ENCODE measurements around the gene CCDC30.
"Not testable (repeated sequence)": the region's sequence is repeated elsewhere in the genome, so short reads cannot be mapped to it uniquely, and the experiment has no call there.

The CCDC30 gene

DNA sequence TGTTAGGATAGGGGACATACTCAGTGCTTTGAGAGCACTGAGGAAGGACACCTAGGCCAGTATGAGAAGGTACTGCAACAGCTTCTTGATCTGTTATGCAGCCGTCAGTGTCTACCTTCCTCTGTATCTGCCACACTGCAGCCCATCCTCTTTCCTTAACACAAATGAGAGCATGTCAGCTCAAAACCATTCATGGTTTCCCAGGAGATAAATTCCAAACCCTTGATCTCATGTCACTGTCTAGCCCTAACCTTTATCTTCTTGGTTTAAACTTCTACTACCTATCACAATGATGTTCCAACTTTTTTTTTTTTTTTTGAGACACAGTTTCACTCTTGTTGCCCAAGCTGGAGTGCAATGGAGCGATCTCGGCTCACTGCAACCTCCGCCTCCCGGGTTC is 8.7 kb upstream of the CCDC30 start:
- no peak for DNase-seq

- peak; percentile 92 for DNase-seq
These were observed 6.9 kb upstream of the CCDC30 start, which contains the start of the genes PPCS and ZMYND12 for GRCh38 chr1:42456010-42456753. TSS of gene PPCS (plus strand) at chr1:42456543. CDS start at chr1:42456566, 23 bp downstream. TSS of gene ZMYND12 (minus strand) at chr1:42456022. CDS start at chr1:42455997, 25 bp downstream.

- no peak for DNase-seq
These were observed 6.4 kb upstream of the CCDC30 start for GRCh38 chr1:42456754-42457089.

- no peak for DNase-seq
These were observed 1.9 kb upstream of the CCDC30 start for GRCh38 chr1:42461196-42461595.

GRCh38 chr1:42463921-42464320 is 835 bp downstream of the CCDC30 start:
- no peak for DNase-seq

DNA sequence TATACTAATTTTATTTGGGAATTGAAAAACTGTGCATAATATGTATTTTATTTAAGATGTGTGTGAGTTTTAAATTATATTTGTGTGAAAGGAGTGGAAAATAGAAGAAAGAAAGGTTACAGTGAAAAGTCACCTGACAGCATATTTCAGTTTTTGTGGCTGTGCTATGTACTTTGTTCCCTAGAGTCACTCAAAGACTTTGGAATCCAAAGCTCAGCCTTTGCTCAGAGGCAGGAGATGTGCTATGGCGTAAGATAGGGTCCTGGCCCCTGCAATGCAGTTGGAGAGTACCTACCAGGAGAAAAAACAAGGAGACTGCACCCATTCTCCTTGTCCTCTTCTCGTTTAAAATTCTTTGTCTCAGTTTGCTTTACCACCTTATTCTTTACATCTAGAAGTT is 2.9 kb downstream of the CCDC30 start:
- DNase-seq = no peak

GRCh38 chr1:42469727-42470126 is 6.6 kb downstream of the CCDC30 start:
- no peak for DNase-seq

DNA sequence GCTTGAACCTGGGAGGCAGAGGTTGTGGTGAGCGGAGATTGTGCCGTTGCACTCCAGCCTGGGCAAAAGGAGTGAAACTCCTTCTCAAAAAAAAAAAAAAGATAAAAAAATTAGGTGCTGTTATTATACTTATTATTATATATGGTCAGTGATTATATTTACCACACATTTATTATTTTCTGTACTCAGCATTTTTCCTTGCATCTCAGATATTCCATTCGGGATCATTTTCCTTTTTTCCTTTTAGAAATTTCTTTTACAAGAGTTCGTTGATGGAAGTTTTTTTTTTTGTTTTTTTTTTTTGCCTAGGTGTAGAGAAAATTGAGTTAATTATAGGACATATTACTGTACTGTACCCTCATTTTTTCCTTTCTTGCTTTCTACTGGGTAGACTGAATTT is 13.5 kb downstream of the CCDC30 start:
- no peak for DNase-seq

- not testable (repeated sequence) for DNase-seq
These were observed 14.3 kb downstream of the CCDC30 start for GRCh38 chr1:42477354-42477753.

- DNase-seq = no peak
These were observed 14.7 kb downstream of the CCDC30 start for GRCh38 chr1:42477775-42478174.

- DNase-seq = no peak
These were observed 16.5 kb downstream of the CCDC30 start for GRCh38 chr1:42479621-42480020.

DNA sequence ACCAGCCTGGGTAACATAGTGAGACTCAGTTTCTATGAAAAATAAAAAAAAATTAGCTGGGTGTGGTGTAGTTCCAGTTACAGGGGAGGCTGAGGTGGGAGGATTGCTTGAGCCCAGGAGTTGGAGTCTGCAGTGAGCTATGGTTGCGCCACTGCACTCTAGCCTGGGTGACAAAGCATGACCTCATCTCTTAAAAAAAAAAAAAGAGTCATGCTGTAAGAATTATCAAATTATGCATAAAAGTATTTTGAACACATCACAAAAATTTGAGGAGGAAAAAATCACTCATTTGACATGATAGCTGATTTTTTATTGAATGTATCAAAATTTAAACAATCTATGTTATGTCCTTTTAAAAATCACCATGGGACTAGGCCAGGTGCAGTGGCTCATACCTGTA is 17.8 kb downstream of the CCDC30 start:
- DNase-seq = no peak

DNA sequence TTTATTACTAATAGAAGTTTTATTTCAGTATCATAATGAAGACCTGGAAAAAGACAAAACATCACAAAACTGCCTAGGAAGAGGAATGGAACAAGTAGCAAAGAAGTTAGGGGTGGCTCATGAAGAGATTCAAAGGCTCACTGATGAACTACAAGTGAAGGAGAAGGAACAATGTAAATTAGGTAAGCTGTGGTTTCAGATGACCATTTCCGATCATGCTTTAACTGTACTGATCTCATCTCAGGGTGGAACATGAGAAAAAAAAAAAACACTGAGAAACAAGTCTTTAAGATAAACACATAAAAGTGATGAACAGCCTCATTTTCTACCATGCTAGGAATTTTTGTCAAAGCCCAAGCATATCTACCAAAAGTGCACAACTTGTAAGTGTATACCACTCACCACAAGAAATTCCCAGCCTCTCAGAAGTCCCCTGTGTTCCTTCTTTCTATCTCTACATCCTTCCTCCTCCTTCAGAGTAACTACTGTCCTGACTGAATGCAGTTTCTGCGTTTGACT is 19.6 kb downstream of the CCDC30 start:
- DNase-seq = no peak

DNA sequence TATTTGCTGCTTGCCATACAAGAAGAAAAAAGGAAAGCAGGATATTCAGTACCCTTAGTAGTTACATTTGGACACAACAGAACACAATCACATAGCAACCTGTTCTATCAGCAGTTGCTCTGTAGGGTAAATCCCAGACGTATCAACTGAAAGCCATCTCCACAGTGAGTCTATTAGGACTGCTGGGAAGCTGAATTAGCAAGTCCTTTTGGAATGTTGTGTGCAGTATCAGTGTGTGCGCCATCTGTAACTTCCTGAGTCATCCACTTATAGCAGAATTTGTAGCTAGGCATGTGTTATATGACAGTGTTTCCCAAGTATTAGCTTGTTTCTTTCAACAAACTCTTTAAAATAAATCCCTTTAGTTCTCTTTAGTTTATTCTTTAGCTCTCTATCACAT is 21.3 kb downstream of the CCDC30 start:
- no peak for DNase-seq

GRCh38 chr1:42490237-42490636 is 27.2 kb downstream of the CCDC30 start:
- DNase-seq = no peak

- DNase-seq = not testable (repeated sequence)
These were observed 38.9 kb downstream of the CCDC30 start for GRCh38 chr1:42502031-42502430.

DNA sequence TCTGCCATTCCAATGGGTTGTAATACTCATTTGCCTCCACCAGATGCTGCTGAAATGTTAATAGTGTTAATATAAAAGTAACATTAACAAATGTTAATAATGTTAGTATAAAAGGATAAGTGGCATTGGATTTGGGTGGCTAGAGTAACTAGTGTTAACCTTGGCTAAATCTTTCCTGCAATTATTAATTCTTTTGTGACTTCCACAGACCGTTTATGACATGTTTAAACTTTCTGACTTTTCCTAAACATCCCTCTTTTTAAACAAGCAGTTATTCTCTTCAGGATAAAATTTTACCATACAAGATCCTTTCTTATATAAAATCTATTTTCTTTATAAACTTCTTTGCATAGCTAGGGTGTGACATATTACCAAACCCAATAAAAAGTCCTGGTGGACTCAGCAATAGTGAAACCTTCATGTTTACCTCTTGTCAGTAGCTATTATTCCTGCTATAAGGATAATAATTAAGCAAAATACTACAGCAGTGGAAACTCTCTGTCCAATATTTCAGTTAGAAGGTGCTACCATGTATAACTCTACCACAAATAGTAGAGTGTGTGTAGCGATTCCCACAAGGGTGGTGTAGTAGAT is 41.5 kb downstream of the CCDC30 start:
- no peak for DNase-seq

DNA sequence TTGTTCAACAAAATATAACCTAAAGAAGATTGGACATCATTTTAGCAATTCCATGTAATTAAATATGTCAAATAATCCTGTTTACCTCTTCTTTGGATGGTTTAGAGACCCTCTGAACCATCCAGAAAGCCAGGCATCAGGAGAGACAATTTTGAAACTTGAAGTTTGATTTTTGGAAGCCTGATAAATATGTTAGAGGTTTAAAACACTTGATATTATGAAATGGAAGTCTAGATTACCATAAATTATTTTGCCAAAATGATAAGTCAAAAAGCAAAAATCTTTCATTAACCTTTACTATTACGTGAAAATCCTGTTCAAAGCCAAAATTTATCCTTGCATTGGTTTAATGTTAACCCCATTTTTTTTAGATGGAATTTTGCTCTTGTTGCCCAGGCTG is 43.5 kb downstream of the CCDC30 start:
- no peak for DNase-seq

DNA sequence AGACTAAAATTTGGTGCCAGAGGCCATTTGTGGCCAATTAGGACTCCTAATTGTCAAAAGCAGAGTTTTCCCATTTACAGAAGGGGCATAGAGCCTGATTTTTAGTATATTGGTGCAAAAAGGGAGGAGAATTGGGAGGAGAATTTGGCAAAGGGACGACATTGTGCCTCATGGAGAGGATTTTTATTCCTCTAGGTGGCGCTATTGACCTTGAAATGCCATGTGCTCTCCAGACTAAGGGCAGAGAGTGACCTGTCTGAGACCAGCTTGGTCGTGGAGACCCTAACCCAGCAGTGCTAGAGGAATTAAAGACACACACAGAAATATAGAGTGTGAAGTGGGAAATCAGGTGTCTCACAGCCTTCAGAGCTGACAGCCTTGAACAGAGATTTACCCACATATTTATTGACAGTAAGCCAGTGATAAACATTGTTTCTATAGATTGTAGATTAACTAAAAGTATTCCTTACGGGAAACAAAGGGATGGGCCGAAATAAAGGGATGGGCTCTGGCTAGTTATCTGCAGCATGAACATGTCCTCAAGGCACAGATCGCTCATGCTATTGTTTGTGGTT is 48.6 kb downstream of the CCDC30 start:
- not testable (repeated sequence) for DNase-seq

GRCh38 chr1:42518908-42519307 is 55.8 kb downstream of the CCDC30 start:
- no peak for DNase-seq

- DNase-seq = no peak
These were observed 60.1 kb downstream of the CCDC30 start for GRCh38 chr1:42523171-42523570.

- no peak for DNase-seq
These were observed 61.2 kb downstream of the CCDC30 start for GRCh38 chr1:42524330-42524729.

GRCh38 chr1:42529724-42530181 is 66.7 kb downstream of the CCDC30 start:
- no peak for DNase-seq

GRCh38 chr1:42531043-42531442 is 68.0 kb downstream of the CCDC30 start:
- DNase-seq = no peak

Measured in activated CD4-positive, CD25-positive, alpha-beta regulatory T cell treated with anti-CD3 and anti-CD28 coated beads, Interleukin-2, amount 50 U/mL, for 72 hours (primary cell).